ENCODE results near the gene BAZ2B. TPM values are rescaled to one million over a fixed set of nuclear protein-coding genes. Genes with fewer than 3 reads are reported as not detected.

BAZ2B gene
- total and polyA plus RNA-seq, 2 experiments from 2014 or later = 51.7 to 62.9 TPM

- no peaks in the 10 kb centered on the region for H3K36me3 ChIP-seq (ENCODE audit: insufficient read depth)
- Mint-ChIP-seq H3K4me3 (no peak overlapping the region), H3K36me3 (ENCODE audit: low read depth) (peaks cover 8% of the 10 kb centered on the region; the same call in 2 of the 3 replicates), H3K9me3 (no peaks in the 10 kb centered on the region), H3K4me1 (no peaks in the 10 kb centered on the region), H3K27ac (no peak overlapping the region), H3K27me3 (ENCODE audit: insufficient read depth, low read depth, poor library complexity) (peaks cover 2% of the 10 kb centered on the region)
- H3K9me2 ChIP-seq (ENCODE audit: insufficient read depth) = no peaks in the 10 kb centered on the region
- TF ChIP-seq ZNF462 (CRISPR knock-in tag; IDR thresholded peaks at IDR 0.05) = no peak
- TF ChIP-seq CREB1 (CRISPR knock-in tag; IDR thresholded peaks at IDR 0.05; ENCODE audit: low read depth) = no peak
- no peak for TF ChIP-seq JUNB (IDR thresholded peaks at IDR 0.05; ENCODE audit: unreplicated experiment)
- TF ChIP-seq REST (IDR thresholded peaks at IDR 0.05; ENCODE audit: unreplicated experiment) = no peak
- no peak for TF ChIP-seq POLR2AphosphoS5 (IDR thresholded peaks at IDR 0.05; ENCODE audit: low read depth)
- no peak for TF ChIP-seq ETS1 (IDR thresholded peaks at IDR 0.05)
- TF ChIP-seq NANOG (IDR thresholded peaks at IDR 0.05; ENCODE audit: borderline replicate concordance) = no peak
- no peak for TF ChIP-seq ZNF114 (CRISPR knock-in tag; IDR thresholded peaks at IDR 0.05)
- no peak for TF ChIP-seq CTCF (conservative IDR thresholded peaks at IDR 0.05; ENCODE audit: low read depth in 2 of 2)
- TF ChIP-seq EZH2phosphoT487 (IDR thresholded peaks at IDR 0.05; ENCODE audit: unreplicated experiment) = no peak
- no peak for TF ChIP-seq EZH2 (IDR thresholded peaks at IDR 0.05; ENCODE audit: low read depth, unreplicated experiment)
- TF ChIP-seq ZNF331 (CRISPR knock-in tag; IDR thresholded peaks at IDR 0.05; ENCODE audit: low read depth) = no peak
- no peak for TF ChIP-seq STAT1 (IDR thresholded peaks at IDR 0.05; ENCODE audit: unreplicated experiment)
- H3K4me2 ChIP-seq = no peak overlapping the region
- no peak overlapping the region for H3K4me3 ChIP-seq
- no peaks in the 10 kb centered on the region for H3K27me3 ChIP-seq (ENCODE audit: insufficient read depth)
- H3K27ac ChIP-seq (ENCODE audit: low read depth) = no peak overlapping the region
- no peak overlapping the region for H2AFZ ChIP-seq
- no peaks in the 10 kb centered on the region for H3K79me2 ChIP-seq (replicated peaks; ENCODE audit: insufficient read depth)
- no peaks in the 10 kb centered on the region for H3K4me1 ChIP-seq (ENCODE audit: insufficient read depth)
- no peaks in the 10 kb centered on the region for H4K20me1 ChIP-seq (replicated peaks; ENCODE audit: insufficient read depth)
- no peak for ATAC-seq
- no peak for DNase-seq (ENCODE audit: low spot score)
- H3F3A ChIP-seq (replicated peaks; ENCODE audit: low read depth) = no peaks in the 10 kb centered on the region
These were observed 293.9 kb downstream of the BAZ2B start for GRCh38 chr2:159322419-159322818.

All from GM23338 (cell line).